C4-2B (cell line): ENCODE results near the gene NOTCH3.

Source experiments
- H3K27ac ChIP-seq: fragments of 450-650 bp; 2 replicates; pipeline ENCODE4 v1.5.1; 2017
- ZFX ChIP-seq: fragments of 450-650 bp; IDR thresholded peaks from 2 replicates; pipeline ENCODE4 v1.6.1; 2017
- TF ChIP-seq, protein P1 (sequence below): fragments of 450-650 bp; conservative IDR thresholded peaks from 2 replicates; pipeline ENCODE4 v1.5.1; 2017; ENCODE audit warnings: mild to moderate bottlenecking

The NOTCH3 gene

GRCh38 chr19:15247107-15248014 lies 46.6 kb upstream of the NOTCH3 start:
- TF ChIP-seq ZFX = no peak
- TF ChIP-seq, protein P1, sequence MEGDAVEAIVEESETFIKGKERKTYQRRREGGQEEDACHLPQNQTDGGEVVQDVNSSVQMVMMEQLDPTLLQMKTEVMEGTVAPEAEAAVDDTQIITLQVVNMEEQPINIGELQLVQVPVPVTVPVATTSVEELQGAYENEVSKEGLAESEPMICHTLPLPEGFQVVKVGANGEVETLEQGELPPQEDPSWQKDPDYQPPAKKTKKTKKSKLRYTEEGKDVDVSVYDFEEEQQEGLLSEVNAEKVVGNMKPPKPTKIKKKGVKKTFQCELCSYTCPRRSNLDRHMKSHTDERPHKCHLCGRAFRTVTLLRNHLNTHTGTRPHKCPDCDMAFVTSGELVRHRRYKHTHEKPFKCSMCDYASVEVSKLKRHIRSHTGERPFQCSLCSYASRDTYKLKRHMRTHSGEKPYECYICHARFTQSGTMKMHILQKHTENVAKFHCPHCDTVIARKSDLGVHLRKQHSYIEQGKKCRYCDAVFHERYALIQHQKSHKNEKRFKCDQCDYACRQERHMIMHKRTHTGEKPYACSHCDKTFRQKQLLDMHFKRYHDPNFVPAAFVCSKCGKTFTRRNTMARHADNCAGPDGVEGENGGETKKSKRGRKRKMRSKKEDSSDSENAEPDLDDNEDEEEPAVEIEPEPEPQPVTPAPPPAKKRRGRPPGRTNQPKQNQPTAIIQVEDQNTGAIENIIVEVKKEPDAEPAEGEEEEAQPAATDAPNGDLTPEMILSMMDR = no peak
- no peak overlapping the region for H3K27ac ChIP-seq

DNA sequence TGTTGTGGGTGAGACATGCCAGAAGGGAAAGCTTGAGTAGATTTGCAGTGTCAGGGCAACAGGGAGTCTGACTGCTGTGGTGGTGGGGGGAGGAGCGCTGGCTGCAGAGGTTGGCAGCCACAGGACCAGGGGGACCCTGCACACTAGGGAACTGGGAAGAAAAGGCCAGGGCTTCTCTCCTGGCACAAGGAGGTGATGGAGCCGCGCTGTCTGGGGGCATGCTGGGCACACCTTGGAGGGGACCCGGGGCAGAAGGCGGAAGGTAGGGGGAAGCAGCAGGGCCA lies 45.3 kb upstream of the NOTCH3 start:
- H3K27ac ChIP-seq = no peak overlapping the region
- TF ChIP-seq, protein P1 = no peak
- no peak for TF ChIP-seq ZFX

DNA sequence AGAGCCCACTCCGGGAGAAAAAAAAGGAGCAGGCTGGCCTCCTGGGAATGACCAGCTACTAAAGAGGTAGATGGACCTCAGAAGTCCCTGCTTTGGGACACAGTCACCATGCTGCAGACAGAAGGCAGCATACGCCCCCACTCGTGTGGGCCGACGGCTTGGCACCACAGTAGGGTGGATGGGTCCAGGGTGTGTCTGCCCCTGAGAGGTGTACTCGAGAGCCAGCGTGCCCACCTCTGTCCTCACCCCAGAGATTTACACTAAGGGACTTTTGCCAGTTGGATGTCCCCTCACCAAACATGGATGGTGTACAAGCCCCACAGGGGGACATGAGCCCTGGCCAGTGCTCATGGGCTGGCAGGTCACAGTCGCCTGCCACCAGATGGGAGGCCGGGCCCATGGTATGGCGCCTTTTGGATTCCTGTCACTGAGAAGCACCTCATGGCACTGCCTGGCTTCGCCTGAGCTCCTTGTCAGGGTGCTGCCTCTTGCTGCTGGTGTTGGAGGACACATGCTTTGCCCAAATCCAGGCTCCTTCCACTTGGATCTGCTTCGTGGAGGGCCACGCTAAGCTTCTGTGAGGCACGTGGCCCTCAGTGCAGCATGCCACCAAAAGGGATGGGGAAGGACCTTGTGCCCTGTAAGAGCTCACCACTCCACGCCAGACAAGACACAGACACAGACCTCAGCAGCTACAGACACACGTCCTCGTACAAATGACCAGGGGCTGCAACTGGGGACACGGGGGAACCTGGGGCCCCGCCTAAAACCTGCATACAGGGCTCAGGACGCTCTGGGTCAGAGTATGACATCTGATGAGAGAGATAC lies 44.8 kb upstream of the NOTCH3 start:
- H3K27ac ChIP-seq = no peak overlapping the region
- TF ChIP-seq ZFX = no peak

GRCh38 chr19:15244808-15245207 lies 44.0 kb upstream of the NOTCH3 start:
- TF ChIP-seq, protein P1 = no peak
- no peak for TF ChIP-seq ZFX
- H3K27ac ChIP-seq = no peak overlapping the region

DNA sequence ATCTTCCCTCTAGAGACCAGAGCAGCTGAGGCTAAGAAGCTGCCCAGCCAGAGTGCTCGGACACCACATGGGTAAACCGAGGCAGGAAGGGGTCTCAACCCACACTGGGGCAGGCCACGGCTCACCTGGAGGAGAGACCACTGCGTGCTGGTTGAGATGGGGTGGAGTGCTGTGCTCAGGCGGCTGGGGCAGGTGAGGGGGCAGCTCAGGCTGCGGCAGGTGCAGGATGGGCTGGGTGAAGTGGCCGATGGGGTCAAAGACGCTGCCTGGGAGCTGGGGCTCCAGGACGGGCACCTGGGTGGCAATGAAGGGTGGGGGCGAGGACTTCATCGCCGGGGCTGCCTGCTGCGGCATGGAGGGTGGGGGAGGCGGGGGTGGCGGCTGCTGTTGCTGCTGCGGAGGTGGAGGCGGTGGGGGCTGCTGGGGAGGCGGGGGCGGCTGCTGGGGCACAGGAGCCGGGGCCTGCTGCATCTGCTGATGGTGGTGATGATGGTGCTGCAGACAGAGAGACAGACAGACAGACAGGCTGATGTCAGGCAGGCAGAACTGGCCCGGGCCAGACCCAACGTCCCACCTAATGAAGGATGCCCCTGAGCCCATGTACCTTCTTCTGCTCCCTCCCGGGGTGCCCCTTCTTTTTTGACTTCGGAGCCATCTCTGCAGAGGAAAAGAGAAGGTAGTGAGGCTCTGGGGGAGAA lies 43.5 kb upstream of the NOTCH3 start:
- no peak for TF ChIP-seq ZFX
- TF ChIP-seq, protein P1 = no peak
- no peak overlapping the region for H3K27ac ChIP-seq

GRCh38 chr19:15243236-15243957 lies 42.6 kb upstream of the NOTCH3 start:
- no peak overlapping the region for H3K27ac ChIP-seq
- TF ChIP-seq ZFX = no peak
- TF ChIP-seq, protein P1 = no peak

- no peak for TF ChIP-seq ZFX
- TF ChIP-seq, protein P1 = no peak
Measured at GRCh38 chr19:15241259-15241910, 40.6 kb upstream of the NOTCH3 start.

More at GRCh38 chr19:15241259-15241910, 40.6 kb upstream of the NOTCH3 start:
- H3K27ac ChIP-seq = no peak overlapping the region
